ENCODE data around the gene HIRIP3. TPM values are rescaled to one million over a fixed set of nuclear protein-coding genes. Genes with fewer than 3 reads are reported as not detected.
A peak's percentile ranks its signal among the peaks of the same experiment; 100 is the strongest.

Gene HIRIP3
- total and polyA plus RNA-seq, 2 of the 13 experiments (the other 11 are each of a cell fraction or from before 2014, with no cell fraction given) = 12.6 to 17.2 TPM

- ATAC-seq = peak; percentile 19; the same call in 1 of the 3 replicates
- no peaks in the 10 kb centered on the region; the same call in 1 of the 2 replicates for H4K20me1 ChIP-seq (ENCODE audit: insufficient read depth, low read length)
- TF ChIP-seq, protein P1, sequence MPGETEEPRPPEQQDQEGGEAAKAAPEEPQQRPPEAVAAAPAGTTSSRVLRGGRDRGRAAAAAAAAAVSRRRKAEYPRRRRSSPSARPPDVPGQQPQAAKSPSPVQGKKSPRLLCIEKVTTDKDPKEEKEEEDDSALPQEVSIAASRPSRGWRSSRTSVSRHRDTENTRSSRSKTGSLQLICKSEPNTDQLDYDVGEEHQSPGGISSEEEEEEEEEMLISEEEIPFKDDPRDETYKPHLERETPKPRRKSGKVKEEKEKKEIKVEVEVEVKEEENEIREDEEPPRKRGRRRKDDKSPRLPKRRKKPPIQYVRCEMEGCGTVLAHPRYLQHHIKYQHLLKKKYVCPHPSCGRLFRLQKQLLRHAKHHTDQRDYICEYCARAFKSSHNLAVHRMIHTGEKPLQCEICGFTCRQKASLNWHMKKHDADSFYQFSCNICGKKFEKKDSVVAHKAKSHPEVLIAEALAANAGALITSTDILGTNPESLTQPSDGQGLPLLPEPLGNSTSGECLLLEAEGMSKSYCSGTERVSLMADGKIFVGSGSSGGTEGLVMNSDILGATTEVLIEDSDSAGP (CRISPR knock-in tag; IDR thresholded peaks at IDR 0.05; ENCODE audit: borderline replicate concordance) = peak; percentile 89
- TF ChIP-seq FOXC1 (CRISPR knock-in tag; IDR thresholded peaks at IDR 0.05; ENCODE audit: borderline replicate concordance) = no peak
- in situ Hi-C loops (cut with HindIII; ENCODE audit: extremely low pct_ligation_motif_present, low pct_unique_long_range_greater_than_20kb) (loop anchor here (10.0 kb wide), 1 partner anchor 336 kb away; no protein-coding TSS in a partner anchor), intact Hi-C loops (cut with micrococcal nuclease; ENCODE audit: unreplicated experiment) (loop anchor here (5.0 kb wide), 1 partner anchor 329 kb away; no protein-coding TSS in a partner anchor)
- peak within 1 kb of the TSS in 1 of 3 experiments; percentile 18; a peak in 1 of 6 replicates for H3K4me3 ChIP-seq (replicated peaks in 1 of 3; ENCODE audit: insufficient read depth in 1 of 3, low read depth in 2 of 3, low read length in 3 of 3)
- H3K36me3 ChIP-seq (replicated peaks in 1 of 2; ENCODE audit: control insufficient read depth in 1 of 2, insufficient read depth in 2 of 2, low read length in 2 of 2) = no peaks in the 10 kb centered on the region
- no peak for DNase-seq (ENCODE audit: low spot score)
- no peaks in the 10 kb centered on the region for H3K79me2 ChIP-seq (ENCODE audit: insufficient read depth, low read length)
- peak within 1 kb of the TSS; percentile 33 for H3K4me2 ChIP-seq (ENCODE audit: low read depth, low read length)
- no TSS peak for BruUV-seq (replicated peaks)
- H3K9ac ChIP-seq (ENCODE audit: insufficient read depth, low read depth, low read length) = no peak within 1 kb of the TSS
- no peaks in the 10 kb centered on the region for H3K9me3 ChIP-seq (ENCODE audit: low read length)
- CTCF ChIA-PET (ENCODE audit: low intra/inter-chr PET ratio, low total read pairs) = interaction anchor here (1.2 to 2.7 kb wide), 2 partner anchors 24 to 331 kb away, joined by 4 to 11 read pairs; no protein-coding TSS in a partner anchor
- 8% methylated on average over 25 of the region's 27 CpGs for WGBS (ENCODE audit: low lambda C conversion rate)
- FAIRE-seq = no peak
- POLR2A ChIA-PET = interaction anchor here (1.0 kb wide), 1 partner anchor 385 kb away, joined by 3 read pairs; no protein-coding TSS in a partner anchor
- H3K27me3 ChIP-seq (ENCODE audit: control insufficient read depth in 1 of 2, insufficient read depth in 2 of 2, low read length in 2 of 2) = peaks cover 19 to 64% of the 10 kb centered on the region in 2 experiments
- no peak within 1 kb of the TSS for H3K27ac ChIP-seq (ENCODE audit: extremely low read length, insufficient read depth, low read length)
- no peak within 1 kb of the TSS for H2AFZ ChIP-seq (ENCODE audit: low read length)
- H3K4me1 ChIP-seq (ENCODE audit: insufficient read depth, low read length) = peaks cover 23% of the 10 kb centered on the region
Measured at GRCh38 chr16:30030841-30031413, 35.5 kb upstream of the HIRIP3 start, which contains the start of gene TLCD3B. TLCD3B (minus strand) TSS chr16:30031271; CDS start chr16:30030527, 744 bp downstream.

DNA sequence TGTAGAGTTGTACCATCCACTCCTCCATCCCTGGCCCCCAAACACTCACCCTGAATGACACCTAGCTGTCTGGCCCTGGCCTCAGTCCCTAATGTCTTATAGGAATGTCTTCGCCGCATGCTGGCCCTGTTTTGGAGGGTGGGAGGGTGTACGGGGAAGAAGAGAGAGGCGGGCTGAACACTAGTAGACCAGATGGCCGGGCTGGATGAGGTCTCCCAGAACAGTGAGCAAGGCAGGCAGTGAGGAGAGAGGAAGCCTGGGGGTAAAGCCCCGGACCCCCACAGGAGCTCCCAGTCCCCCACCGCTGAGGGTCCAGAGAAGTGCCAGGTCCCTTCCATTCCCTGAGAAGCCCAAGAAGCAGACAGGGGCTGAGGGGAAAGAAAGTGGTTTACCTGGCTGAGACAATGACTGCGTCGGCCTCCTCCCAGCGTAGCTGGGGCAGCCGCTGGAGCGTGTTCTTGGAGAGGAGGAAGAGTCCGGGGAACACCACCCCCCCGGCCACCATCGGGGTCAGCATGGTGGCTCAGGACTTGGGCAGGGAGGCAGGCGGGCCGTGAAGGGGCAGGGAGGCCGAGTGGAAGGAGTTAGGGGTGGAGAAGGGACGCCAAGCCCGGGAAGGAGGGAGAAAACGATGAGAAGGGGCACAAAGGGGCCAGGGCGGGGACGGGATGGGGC is 34.7 kb upstream of the HIRIP3 start:
- Histone ChIP-seq H3K27me3 (ENCODE audit: control insufficient read depth in 1 of 2, insufficient read depth in 2 of 2, low read length in 2 of 2) (peaks cover 24 to 69% of the 10 kb centered on the region in 2 experiments), H4K20me1 (ENCODE audit: insufficient read depth, low read length) (no peaks in the 10 kb centered on the region; the same call in 1 of the 2 replicates), H3K9ac (ENCODE audit: insufficient read depth, low read depth, low read length) (no peak overlapping the region), H3K4me1 (ENCODE audit: insufficient read depth, low read length) (peaks cover 23% of the 10 kb centered on the region), H2AFZ (ENCODE audit: low read length) (no peak overlapping the region), H3K27ac (ENCODE audit: extremely low read length, insufficient read depth, low read length) (no peak overlapping the region), H3K36me3 (replicated peaks in 1 of 2; ENCODE audit: control insufficient read depth in 1 of 2, insufficient read depth in 2 of 2, low read length in 2 of 2) (no peaks in the 10 kb centered on the region), H3K4me3 (replicated peaks in 1 of 3; ENCODE audit: insufficient read depth in 1 of 3, low read depth in 2 of 3, low read length in 3 of 3) (no peak overlapping the region), H3K9me3 (ENCODE audit: low read length) (no peaks in the 10 kb centered on the region), H3K4me2 (ENCODE audit: low read depth, low read length) (no peak overlapping the region), H3K79me2 (ENCODE audit: insufficient read depth, low read length) (no peaks in the 10 kb centered on the region)
- POLR2A ChIA-PET = no interaction called here
- intact Hi-C loops (cut with micrococcal nuclease; ENCODE audit: unreplicated experiment) = loop anchor here (5.0 kb wide), 1 partner anchor 328 kb away; no protein-coding TSS in a partner anchor
- ATAC-seq (no peak), DNase-seq (ENCODE audit: low spot score) (no peak), FAIRE-seq (no peak)
- CTCF ChIA-PET (ENCODE audit: low intra/inter-chr PET ratio, low total read pairs) = no interaction called here
- WGBS (ENCODE audit: low lambda C conversion rate) = 20% methylated on average over 23 of the region's 23 CpGs
- TF ChIP-seq REL (CRISPR knock-in tag; conservative IDR thresholded peaks at IDR 0.05) (no peak), NFKB2 (CRISPR knock-in tag; IDR thresholded peaks at IDR 0.05; ENCODE audit: borderline replicate concordance) (no peak)
- in situ Hi-C loops (cut with HindIII; ENCODE audit: extremely low pct_ligation_motif_present, low pct_unique_long_range_greater_than_20kb) = loop anchor here (10.0 kb wide), 1 partner anchor 335 kb away; no protein-coding TSS in a partner anchor
- no TSS peak for BruUV-seq (replicated peaks)

Data from HepG2 (cell line).